GM23338 (cell line): ENCODE measurements around the gene LYZL4.

Source experiments
- CTCF ChIP-seq, 2 experiments: fragments of 200-600 bp in 1 of 2; sonication (generic) in 1 of 2; conservative IDR thresholded peaks; 2 replicates each; pipeline versions ENCODE4 v1.5.1 to v1.6.1; 2016 to 2017; ENCODE audit warnings: antibody characterized with exemption in 2 of 2, low read depth in 2 of 2, mild to moderate bottlenecking in 2 of 2, moderate library complexity in 1 of 2
- EZH2phosphoT487 ChIP-seq: fragments of 200-600 bp; sonication (generic); IDR thresholded peaks from one replicate; pipeline ENCODE4 v1.8.1; 2018; ENCODE audit warnings: antibody characterized with exemption; ENCODE audit not compliant: unreplicated experiment
- POLR2AphosphoS5 ChIP-seq: IDR thresholded peaks from 2 replicates; pipeline ENCODE4 v1.6.1; 2016; ENCODE audit warnings: antibody characterized with exemption, low read depth
- STAT1 ChIP-seq: IDR thresholded peaks from one replicate; pipeline ENCODE4 v1.6.1; 2016; ENCODE audit warnings: antibody characterized with exemption; ENCODE audit not compliant: unreplicated experiment
- ZNF331 ChIP-seq: fragments of 250-450 bp; sonication (Bioruptor Pico); IDR thresholded peaks from 2 replicates; pipeline ENCODE4 v1.5.0; 2020; ENCODE audit warnings: low read depth, mild to moderate bottlenecking, moderate library complexity

- TF ChIP-seq CTCF (conservative IDR thresholded peaks at IDR 0.05; ENCODE audit: low read depth in 2 of 2) (no peak), POLR2AphosphoS5 (no peak), STAT1 (no peak), ZNF331 (CRISPR knock-in tag) (no peak), EZH2phosphoT487 (no peak)
Measured at GRCh38 chr3:42398080-42398479, 12.3 kb downstream of the LYZL4 start.
